CD8-positive, alpha-beta memory T cell (primary cell): Measurements from ENCODE around the gene RIN3. TPM values are rescaled to one million over a fixed set of nuclear protein-coding genes. Genes with fewer than 3 reads are reported as not detected.

Experiments used
- CTCF ChIA-PET: fragments of 350-600 bp; sonication (Branson Sonifier 250); formaldehyde crosslinking; loops from one replicate; lab custom pipeline; 2021; ENCODE audit warnings: antibody characterized with exemption; lab: Charles Lee
- POLR2A ChIA-PET: fragments of 350-600 bp; sonication (Branson Sonifier 250); formaldehyde crosslinking; loops from one replicate; lab custom pipeline; 2021; ENCODE audit warnings: antibody characterized with exemption; lab: Charles Lee
- DNase-seq, 5 donors: peaks; one replicate each; pipeline versions ENCODE4 v3.0.0 to v3.0.0-alpha.2; 2020 to 2022; ENCODE audit warnings: mixed read lengths in 1 of 5
- H3K27ac ChIP-seq: one replicate; pipeline ENCODE4 v1.7.0; 2013; ENCODE audit warnings: low read depth, mild to moderate bottlenecking, low read length, moderate library complexity
- H3K27me3 ChIP-seq: 2 replicates; pipeline ENCODE4 v1.7.0; 2013; ENCODE audit warnings: low read length, mild to moderate bottlenecking; ENCODE audit not compliant: insufficient read depth, poor library complexity, severe bottlenecking
- H3K36me3 ChIP-seq: 2 replicates; pipeline ENCODE4 v1.7.0; 2013; ENCODE audit warnings: mild to moderate bottlenecking, low read length, moderate library complexity; ENCODE audit not compliant: insufficient read depth
- H3K4me1 ChIP-seq: 2 replicates; pipeline ENCODE4 v1.7.0; 2013; ENCODE audit warnings: mild to moderate bottlenecking, low read length, moderate library complexity; ENCODE audit not compliant: insufficient read depth
- H3K4me3 ChIP-seq: 2 replicates; pipeline ENCODE4 v1.7.0; 2013; ENCODE audit warnings: mild to moderate bottlenecking, low read length
- H3K9me3 ChIP-seq: 2 replicates; pipeline ENCODE4 v1.7.0; 2013; ENCODE audit warnings: mild to moderate bottlenecking, low read length
- H3K27ac Mint-ChIP-seq, 8 donors: one replicate each; pipeline ENCODE4 v1.8.0; 2020 to 2021; ENCODE audit warnings: mixed read lengths in 8 of 8, mild to moderate bottlenecking in 6 of 8, inconsistent platforms in 3 of 8, moderate library complexity in 3 of 8
- H3K27me3 Mint-ChIP-seq, 2 donors: one replicate each; pipeline ENCODE4 v1.8.0; 2020 to 2021; ENCODE audit warnings: mixed read lengths in 2 of 2, mild to moderate bottlenecking in 1 of 2, moderate library complexity in 1 of 2
- H3K36me3 Mint-ChIP-seq, 3 donors: one replicate each; pipeline ENCODE4 v1.8.0; 2020 to 2021; ENCODE audit warnings: mixed read lengths in 3 of 3, inconsistent platforms in 1 of 3, mild to moderate bottlenecking in 1 of 3
- H3K4me1 Mint-ChIP-seq, 3 donors: one replicate each; pipeline ENCODE4 v1.8.0; 2020 to 2021; ENCODE audit warnings: mixed read lengths in 3 of 3, inconsistent platforms in 1 of 3, mild to moderate bottlenecking in 1 of 3
- H3K4me3 Mint-ChIP-seq, 7 donors: one replicate each; pipeline ENCODE4 v1.8.0; 2020 to 2021; ENCODE audit warnings: mixed read lengths in 7 of 7, mild to moderate bottlenecking in 6 of 7, moderate library complexity in 4 of 7, inconsistent platforms in 2 of 7
- H3K9me3 Mint-ChIP-seq, 5 donors: one replicate each; pipeline ENCODE4 v1.8.0; 2020 to 2022; ENCODE audit warnings: mixed read lengths in 5 of 5, mild to moderate bottlenecking in 3 of 5, moderate library complexity in 2 of 5, inconsistent platforms in 1 of 5
- polyA plus RNA-seq: library from polyadenylated mRNA; unstranded; fragments of 300-500 nt; fragmentation: Illumina TruSeq; gene quantifications from one replicate; pipeline ENCODE4 v1.2.3, GENCODE V29; 2021
- total RNA-seq, 2 experiments: library from RNA; stranded (reverse); gene quantifications; one replicate each; pipeline ENCODE4 v1.2.3, GENCODE V29; 2021

RIN3 gene
- total and polyA plus RNA-seq, 3 experiments from 2014 or later, result 31.9 to 47.4 (median 46.0) TPM

DNA sequence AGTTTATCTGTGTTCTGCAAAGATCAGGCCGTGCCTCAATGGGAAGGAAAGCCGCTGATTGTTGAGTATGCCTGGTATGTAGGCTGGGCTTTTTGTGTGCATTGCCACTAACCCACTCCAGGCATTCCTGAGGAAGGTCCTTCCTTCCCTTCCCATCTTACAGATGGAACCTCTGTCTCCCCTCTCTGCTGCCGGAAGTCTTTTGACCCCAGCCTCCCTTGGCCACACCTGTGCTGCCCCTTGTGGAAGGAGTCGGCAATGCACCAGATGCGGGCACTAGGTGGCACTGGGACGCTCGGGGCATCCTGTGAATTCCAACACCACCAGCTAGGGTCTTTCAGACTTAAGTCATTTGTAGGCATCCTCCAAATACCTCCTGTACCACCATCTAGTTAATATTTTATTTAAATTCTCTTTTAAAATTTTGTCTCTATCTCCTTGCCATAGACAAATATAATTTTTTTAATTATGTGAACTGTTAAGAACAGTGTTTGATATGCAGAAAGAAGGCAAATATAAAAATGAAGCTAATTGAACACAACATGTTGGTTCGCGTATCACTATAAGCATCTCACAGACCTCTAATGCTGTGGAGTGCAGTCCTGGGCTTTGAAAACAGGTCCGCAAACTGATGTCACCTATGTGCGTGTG, 99.6 kb downstream of the RIN3 start:
- no peaks in the 10 kb centered on the region for H3K27me3 Mint-ChIP-seq
- peaks cover 3 to 15% (median 6%) of the 10 kb centered on the region in 3 donors for H3K36me3 Mint-ChIP-seq
- Histone ChIP-seq H3K9me3 (no peaks in the 10 kb centered on the region), H3K27ac (no peak overlapping the region), H3K4me1 (peaks cover 68% of the 10 kb centered on the region), H3K27me3 (no peaks in the 10 kb centered on the region), H3K36me3 (no peaks in the 10 kb centered on the region), H3K4me3 (no peak overlapping the region)
- peak; percentile 22 to 77 (median 45) for DNase-seq
- CTCF ChIA-PET, result interaction anchor here (0.8 to 5.0 kb wide), 21 partner anchors 10 to 492 kb away, joined by 3 to 58 read pairs (median 3); partner anchors contain the start of genes CPSF2 and NDUFB1
- peak overlapping the region in 2 of 7 donors; percentile 2 to 10 for H3K4me3 Mint-ChIP-seq
- no peaks in the 10 kb centered on the region for H3K9me3 Mint-ChIP-seq
- POLR2A ChIA-PET, result no interaction called here
- H3K4me1 Mint-ChIP-seq, result peaks cover 56 to 82% (median 73%) of the 10 kb centered on the region in 3 donors
- peak overlapping the region; percentile 59 to 88 (median 70) for H3K27ac Mint-ChIP-seq

DNA sequence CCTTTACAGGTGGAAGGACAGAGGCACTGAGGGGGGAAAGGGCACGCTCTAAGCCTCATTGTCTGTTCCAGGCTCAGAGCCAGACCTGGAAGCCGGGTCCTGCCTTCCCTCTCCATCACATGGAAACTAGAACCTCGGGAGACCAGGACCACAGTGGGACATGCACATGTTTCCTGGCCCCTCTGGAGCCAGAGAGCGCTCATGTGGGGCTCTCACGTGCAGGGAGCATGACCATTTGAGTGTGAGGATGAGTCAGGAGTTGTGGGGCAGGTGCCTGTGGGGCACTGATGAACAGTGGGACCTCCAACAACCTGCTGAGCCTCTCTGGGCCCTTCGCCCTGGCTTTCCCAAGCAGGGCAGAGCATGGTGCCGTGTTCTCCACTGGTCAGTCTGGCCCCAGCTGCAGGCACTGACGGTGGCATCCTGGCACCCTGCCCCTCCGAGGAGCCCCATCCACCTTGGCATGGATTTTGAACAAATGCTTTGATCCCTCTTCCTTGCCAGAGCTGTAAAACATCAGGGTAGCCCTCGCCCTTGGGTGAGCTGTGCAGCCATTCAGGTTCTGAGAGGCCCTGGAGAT, 100.2 kb downstream of the RIN3 start:
- Histone ChIP-seq H3K36me3 (no peaks in the 10 kb centered on the region), H3K4me3 (no peak overlapping the region), H3K27me3 (no peaks in the 10 kb centered on the region), H3K27ac (no peak overlapping the region), H3K4me1 (peaks cover 68% of the 10 kb centered on the region), H3K9me3 (no peaks in the 10 kb centered on the region)
- H3K4me1 Mint-ChIP-seq, result peaks cover 56 to 81% (median 73%) of the 10 kb centered on the region in 3 donors
- no peaks in the 10 kb centered on the region for H3K27me3 Mint-ChIP-seq
- H3K9me3 Mint-ChIP-seq, result no peaks in the 10 kb centered on the region
- peak overlapping the region in 7 of 8 donors; percentile 66 to 93 (median 79) for H3K27ac Mint-ChIP-seq
- H3K4me3 Mint-ChIP-seq, result peak overlapping the region in 2 of 7 donors; percentile 23 to 25
- DNase-seq, result no peak
- CTCF ChIA-PET, result interaction anchor here (0.8 to 5.0 kb wide), 21 partner anchors 10 to 492 kb away, joined by 3 to 58 read pairs (median 3); partner anchors contain the start of genes CPSF2 and NDUFB1
- peaks cover 3 to 15% (median 6%) of the 10 kb centered on the region in 3 donors for H3K36me3 Mint-ChIP-seq
- POLR2A ChIA-PET, result no interaction called here

DNA sequence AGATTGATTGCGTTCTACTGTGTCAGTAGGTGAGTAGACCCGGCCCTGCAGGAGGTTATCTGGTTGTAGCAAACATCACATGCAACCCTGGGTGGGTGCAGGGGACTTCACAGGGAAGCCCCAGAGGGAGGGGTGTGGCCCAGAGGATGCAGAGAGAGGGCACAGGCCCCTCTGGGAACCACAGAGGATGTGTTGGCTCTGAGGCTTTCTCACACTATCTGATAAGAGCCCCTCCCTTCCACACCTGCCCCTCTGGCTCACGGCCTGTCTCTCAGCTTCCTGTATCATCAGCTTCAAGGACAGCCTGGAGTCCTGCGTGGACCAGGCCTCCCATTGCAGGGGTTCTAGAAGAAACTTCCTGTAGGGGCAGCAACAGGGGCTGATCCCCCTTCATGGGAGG, 101.9 kb downstream of the RIN3 start:
- Histone ChIP-seq H3K4me3 (peak overlapping the region; percentile 3), H3K27ac (peak overlapping the region; percentile 27), H3K36me3 (no peaks in the 10 kb centered on the region), H3K4me1 (peaks cover 55% of the 10 kb centered on the region), H3K9me3 (no peaks in the 10 kb centered on the region), H3K27me3 (no peaks in the 10 kb centered on the region)
- Mint-ChIP-seq H3K27me3 (no peaks in the 10 kb centered on the region), H3K36me3 (peaks cover 3 to 14% (median 11%) of the 10 kb centered on the region in 3 donors), H3K27ac (peak overlapping the region; percentile 89 to 99 (median 95)), H3K9me3 (no peaks in the 10 kb centered on the region), H3K4me3 (peak overlapping the region; percentile 42 to 86 (median 76)), H3K4me1 (peaks cover 41 to 66% (median 62%) of the 10 kb centered on the region in 3 donors)
- DNase-seq, result peak; percentile 64 to 91 (median 85)
- ChIA-PET POLR2A (interaction anchor here (0.5 to 1.8 kb wide), 5 partner anchors 29 to 80 kb away, joined by 3 to 21 read pairs (median 4); no protein-coding TSS in a partner anchor), CTCF (interaction anchor here (0.7 to 5.0 kb wide), 7 partner anchors 12 to 66 kb away, joined by 3 to 58 read pairs (median 6); no protein-coding TSS in a partner anchor)

DNA sequence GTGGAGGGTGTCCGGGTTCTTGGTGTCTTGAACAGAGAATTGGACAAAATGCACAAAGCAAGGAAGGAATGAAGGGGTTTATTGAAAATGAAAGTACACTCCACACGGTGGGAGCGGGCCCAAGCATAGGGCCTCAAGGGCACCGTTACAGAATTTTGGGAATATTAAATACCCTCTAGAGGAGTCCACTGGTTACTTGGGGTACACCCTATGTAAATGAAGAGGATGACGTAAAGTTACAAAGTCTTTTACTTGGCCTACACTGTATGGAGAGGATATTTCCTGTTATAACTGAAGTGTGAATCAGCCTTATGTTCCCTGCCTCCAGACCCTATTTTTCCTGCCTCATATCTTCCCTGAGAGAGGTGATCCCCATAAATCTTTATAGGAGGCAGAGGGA, 102.6 kb downstream of the RIN3 start:
- Histone ChIP-seq H3K27ac (peak overlapping the region; percentile 27), H3K9me3 (no peaks in the 10 kb centered on the region), H3K36me3 (no peaks in the 10 kb centered on the region), H3K4me1 (peaks cover 55% of the 10 kb centered on the region), H3K27me3 (no peaks in the 10 kb centered on the region), H3K4me3 (peak overlapping the region; percentile 3)
- peaks cover 40 to 60% (median 56%) of the 10 kb centered on the region in 3 donors for H3K4me1 Mint-ChIP-seq
- peak overlapping the region; percentile 89 to 99 (median 95) for H3K27ac Mint-ChIP-seq
- no peaks in the 10 kb centered on the region for H3K27me3 Mint-ChIP-seq
- peaks cover 3 to 13% (median 11%) of the 10 kb centered on the region in 3 donors for H3K36me3 Mint-ChIP-seq
- H3K9me3 Mint-ChIP-seq, result peaks cover 0 to under 1% (median under 1%) of the 10 kb centered on the region in 5 donors
- POLR2A ChIA-PET, result interaction anchor here (1.1 to 1.8 kb wide), 4 partner anchors 30 to 38 kb away, joined by 3 to 21 read pairs (median 4); no protein-coding TSS in a partner anchor
- no peak for DNase-seq
- H3K4me3 Mint-ChIP-seq, result peak overlapping the region; percentile 42 to 86 (median 76)
- CTCF ChIA-PET, result interaction anchor here (0.7 to 5.0 kb wide), 6 partner anchors 14 to 66 kb away, joined by 3 to 58 read pairs (median 9); no protein-coding TSS in a partner anchor

DNA sequence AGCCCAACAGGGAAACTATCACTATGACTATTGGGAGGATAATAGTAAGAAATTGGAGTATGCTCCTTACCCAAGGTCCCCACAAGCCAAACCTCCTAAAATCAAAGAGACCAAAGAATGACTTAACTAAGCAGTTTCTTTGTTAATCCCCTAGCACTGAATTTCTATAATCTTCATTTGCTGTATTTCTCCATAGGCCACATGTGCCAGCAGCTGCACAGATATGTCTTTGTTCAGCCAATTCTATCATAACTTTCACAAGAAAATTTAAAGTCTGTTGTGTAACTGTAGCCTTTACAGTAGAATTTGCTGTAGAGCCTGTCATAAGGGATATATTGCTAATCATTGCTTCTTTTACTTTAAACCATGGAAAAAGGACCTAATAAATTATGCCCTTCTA, 104.0 kb downstream of the RIN3 start:
- H3K27ac ChIP-seq, result no peak overlapping the region
- H3K27me3 ChIP-seq, result no peaks in the 10 kb centered on the region
- peaks cover 6 to 20% (median 14%) of the 10 kb centered on the region in 3 donors for H3K36me3 Mint-ChIP-seq
- H3K9me3 ChIP-seq, result peaks cover 13% of the 10 kb centered on the region
- peak overlapping the region in 6 of 8 donors; percentile 24 to 80 (median 56) for H3K27ac Mint-ChIP-seq
- H3K4me3 Mint-ChIP-seq, result no peak overlapping the region
- no peaks in the 10 kb centered on the region for H3K27me3 Mint-ChIP-seq
- H3K9me3 Mint-ChIP-seq, result peaks cover 4 to 14% (median 10%) of the 10 kb centered on the region in 5 donors
- DNase-seq, result no peak
- peaks cover 49% of the 10 kb centered on the region for H3K4me1 ChIP-seq
- no peaks in the 10 kb centered on the region for H3K36me3 ChIP-seq
- H3K4me3 ChIP-seq, result no peak overlapping the region
- peaks cover 39 to 49% (median 45%) of the 10 kb centered on the region in 3 donors for H3K4me1 Mint-ChIP-seq
- ChIA-PET CTCF (interaction anchor here (1.1 kb wide), 1 partner anchor 37 kb away, joined by 3 read pairs; no protein-coding TSS in a partner anchor), POLR2A (no interaction called here)

DNA sequence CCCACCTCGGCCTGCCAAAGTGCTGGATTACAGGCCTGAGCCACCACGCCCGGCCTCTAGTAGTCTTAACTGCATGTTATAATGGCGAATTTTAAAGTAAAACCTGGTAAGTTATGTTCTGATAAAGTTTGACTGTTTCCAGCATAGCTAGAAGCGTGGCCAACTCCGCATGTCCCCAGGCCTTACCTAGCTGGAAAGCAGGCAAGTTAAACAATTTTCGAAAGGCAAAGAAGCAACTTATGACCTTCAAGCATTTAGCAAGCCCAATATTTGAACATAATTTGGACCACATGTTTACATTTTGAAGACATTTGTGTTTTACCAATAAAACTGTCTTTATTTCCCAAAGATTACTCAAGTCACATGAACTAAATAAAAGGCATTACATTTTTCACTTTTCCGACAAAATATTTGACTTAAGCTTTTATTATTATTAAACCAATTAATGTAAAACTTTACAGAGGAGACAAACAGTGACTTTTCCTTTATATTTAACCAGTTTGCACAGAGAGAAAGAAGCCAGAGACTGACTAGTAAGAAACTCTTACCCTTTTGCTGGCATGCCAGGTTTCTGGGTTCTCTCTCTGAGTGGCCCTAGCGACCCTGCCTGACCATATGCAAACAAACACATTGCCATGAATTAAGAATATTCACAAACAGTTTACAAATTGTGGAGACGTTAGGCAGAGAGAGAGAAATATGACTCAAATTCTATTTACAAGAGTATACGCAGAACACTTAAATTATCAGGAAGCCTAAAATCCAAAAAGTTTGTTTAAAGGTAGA, 106.3 kb downstream of the RIN3 start:
- Histone ChIP-seq H3K4me1 (peaks cover 28% of the 10 kb centered on the region), H3K36me3 (no peaks in the 10 kb centered on the region), H3K4me3 (no peak overlapping the region), H3K27me3 (no peaks in the 10 kb centered on the region), H3K27ac (no peak overlapping the region), H3K9me3 (peaks cover 18% of the 10 kb centered on the region)
- H3K27me3 Mint-ChIP-seq, result no peaks in the 10 kb centered on the region
- H3K27ac Mint-ChIP-seq, result peak overlapping the region in 1 of 8 donors; percentile 41
- H3K9me3 Mint-ChIP-seq, result peaks cover 7 to 15% (median 13%) of the 10 kb centered on the region in 5 donors
- H3K4me3 Mint-ChIP-seq, result no peak overlapping the region
- H3K36me3 Mint-ChIP-seq, result peaks cover 9 to 37% (median 34%) of the 10 kb centered on the region in 3 donors
- POLR2A ChIA-PET, result no interaction called here
- H3K4me1 Mint-ChIP-seq, result peaks cover 24 to 27% (median 26%) of the 10 kb centered on the region in 3 donors
- DNase-seq, result no peak
- CTCF ChIA-PET, result interaction anchor here (1.0 kb wide), 1 partner anchor 50 kb away, joined by 3 read pairs; no protein-coding TSS in a partner anchor

DNA sequence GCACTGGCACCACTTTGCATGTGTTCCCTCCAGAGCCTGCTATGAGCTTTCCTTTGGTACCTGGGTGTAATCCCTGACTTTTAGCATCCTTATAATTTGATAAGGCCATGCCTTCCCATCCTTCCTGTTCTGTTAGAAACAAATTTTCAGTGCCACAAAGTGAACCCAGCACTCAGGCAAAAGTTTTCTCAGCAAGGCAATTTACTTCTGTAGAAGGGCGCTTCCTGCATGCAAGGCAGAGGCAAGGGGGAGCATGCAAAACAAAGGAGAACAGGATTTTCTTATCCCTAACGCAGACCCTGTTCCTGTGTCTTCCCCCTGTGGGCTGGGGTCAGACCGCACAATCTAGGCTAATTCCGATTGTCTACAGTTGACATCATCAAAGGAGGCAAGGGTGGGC, 108.7 kb downstream of the RIN3 start:
- no peaks in the 10 kb centered on the region for H3K27me3 ChIP-seq
- no peak overlapping the region for H3K27ac ChIP-seq
- no peaks in the 10 kb centered on the region for H3K27me3 Mint-ChIP-seq
- peaks cover 8 to 23% (median 22%) of the 10 kb centered on the region in 5 donors for H3K9me3 Mint-ChIP-seq
- POLR2A ChIA-PET, result no interaction called here
- no peak overlapping the region for H3K4me3 Mint-ChIP-seq
- DNase-seq, result no peak
- peaks cover 5% of the 10 kb centered on the region for H3K36me3 ChIP-seq
- CTCF ChIA-PET, result interaction anchor here (1.4 kb wide), 1 partner anchor 12 kb away, joined by 3 read pairs; no protein-coding TSS in a partner anchor
- peaks cover 6% of the 10 kb centered on the region for H3K4me1 ChIP-seq
- peaks cover 21 to 50% (median 50%) of the 10 kb centered on the region in 3 donors for H3K36me3 Mint-ChIP-seq
- peak overlapping the region in 1 of 8 donors; percentile 66 for H3K27ac Mint-ChIP-seq
- H3K4me1 Mint-ChIP-seq, result peaks cover 4 to 12% (median 5%) of the 10 kb centered on the region in 3 donors
- peaks cover 27% of the 10 kb centered on the region for H3K9me3 ChIP-seq
- H3K4me3 ChIP-seq, result no peak overlapping the region
